ENCODE measurements around the gene FAM83B.
"Not testable (repeated sequence)": the region's sequence is repeated elsewhere in the genome, so short reads cannot be mapped to it uniquely, and the experiment has no call there.

FAM83B gene

DNA sequence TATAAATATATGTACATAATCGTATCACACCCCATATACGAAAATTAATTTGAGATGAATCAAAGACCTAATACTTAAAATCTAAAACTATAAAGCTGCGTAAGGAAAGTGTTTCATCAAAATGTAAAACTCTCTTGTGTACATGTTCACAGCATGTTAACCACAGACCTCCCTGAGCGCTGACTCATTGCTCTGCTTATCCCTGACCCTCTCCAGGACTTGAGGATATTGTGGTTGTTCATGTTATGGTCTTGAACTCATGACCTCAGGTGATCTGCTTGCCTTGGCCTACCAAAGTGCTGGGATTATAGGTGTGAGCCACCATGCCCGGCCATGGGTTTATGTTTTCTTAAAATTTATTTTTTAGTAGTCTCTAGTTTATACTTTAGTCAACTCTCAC, 14.2 kb downstream of the FAM83B start:
- no peak for DNase-seq (ENCODE audit: low spot score)

- no peak for DNase-seq (ENCODE audit: low spot score)
These were observed 15.5 kb downstream of the FAM83B start for GRCh38 chr6:54861905-54862616.

GRCh38 chr6:54864272-54864671, 17.7 kb downstream of the FAM83B start:
- DNase-seq (ENCODE audit: low spot score), result no peak

DNA sequence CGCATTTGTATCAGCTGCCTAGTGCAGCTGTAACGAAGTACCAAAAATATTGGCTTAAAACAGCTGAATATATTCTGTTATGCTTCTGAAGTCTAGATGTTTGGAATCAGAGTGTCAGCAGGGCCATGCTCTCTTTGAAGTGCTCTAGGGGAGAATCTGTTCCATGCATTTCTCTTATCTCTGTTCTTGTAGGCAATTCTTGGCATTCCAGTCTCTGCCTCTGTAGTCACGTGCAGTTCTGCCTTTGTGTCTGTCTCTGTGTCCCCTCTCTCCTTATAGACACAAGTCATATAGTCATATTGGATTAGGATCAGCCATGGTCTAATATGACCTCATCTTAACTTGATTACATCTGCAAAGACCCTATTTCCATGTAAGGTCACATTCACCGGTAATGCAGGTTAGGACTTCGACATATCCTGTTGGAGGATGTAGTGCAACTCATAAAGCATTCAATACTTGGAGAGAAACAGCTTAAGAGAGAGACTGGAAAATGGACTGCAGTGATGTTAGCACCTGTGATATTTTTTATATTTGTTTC, 18.6 kb downstream of the FAM83B start:
- DNase-seq (ENCODE audit: low spot score), result no peak

DNA sequence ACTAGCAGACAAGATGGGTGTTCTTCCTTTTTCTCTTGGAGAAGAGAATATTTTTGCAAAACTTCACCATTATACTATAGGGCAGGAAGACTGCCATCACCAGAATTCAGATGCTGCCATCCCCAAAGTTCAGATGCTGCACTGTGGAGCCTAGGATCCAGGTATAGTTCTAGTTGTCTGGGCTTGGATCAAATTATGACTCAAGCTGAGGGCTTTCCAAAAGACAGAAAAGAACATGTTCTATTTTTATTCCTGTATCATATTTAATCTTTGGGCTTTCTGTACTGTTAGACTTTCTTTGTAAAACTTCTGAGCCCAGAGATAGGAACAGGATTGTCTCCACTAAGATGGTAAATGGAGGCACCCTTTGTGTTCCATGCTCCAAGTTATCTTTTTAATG, 22.0 kb downstream of the FAM83B start:
- no peak for DNase-seq (ENCODE audit: low spot score)

GRCh38 chr6:54873599-54873998, 27.0 kb downstream of the FAM83B start:
- DNase-seq (ENCODE audit: low spot score), result no peak

DNA sequence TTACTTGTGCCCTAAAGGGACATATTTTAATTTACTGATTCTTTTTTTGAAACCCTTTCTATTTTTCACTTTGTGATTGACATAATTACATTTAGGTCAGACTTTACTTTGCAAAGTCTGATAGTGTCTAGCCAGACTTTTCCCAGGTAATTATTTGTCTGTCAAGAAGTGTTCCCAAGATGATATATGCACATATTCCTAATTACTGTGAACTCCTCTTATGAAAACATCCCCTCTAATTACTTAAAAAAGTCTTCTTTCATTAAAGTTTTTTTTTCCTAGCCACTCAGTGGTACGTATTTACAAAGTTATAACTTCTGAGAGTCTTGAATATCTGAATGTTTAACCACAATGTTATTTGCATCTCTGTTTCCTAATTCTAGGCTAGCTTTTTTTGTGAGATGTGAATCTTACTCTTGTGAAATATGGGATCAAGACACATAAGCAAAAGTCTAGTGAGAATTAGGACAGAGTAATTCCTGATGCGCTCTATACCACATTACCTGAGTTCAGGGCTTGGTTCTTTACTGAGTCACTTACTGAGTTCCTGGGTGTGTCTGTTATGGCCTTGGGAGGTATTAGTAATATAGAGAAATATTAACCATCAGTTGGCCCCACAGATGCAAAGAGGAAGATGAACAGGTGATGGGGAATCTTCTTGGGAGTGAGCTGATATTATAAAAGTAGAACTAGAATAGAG, 27.9 kb downstream of the FAM83B start:
- no peak for DNase-seq (ENCODE audit: low spot score)

- no peak for DNase-seq (ENCODE audit: low spot score)
These were observed 29.0 kb downstream of the FAM83B start for GRCh38 chr6:54875539-54875938.

GRCh38 chr6:54876365-54876764, 29.8 kb downstream of the FAM83B start:
- no peak for DNase-seq (ENCODE audit: low spot score)

DNA sequence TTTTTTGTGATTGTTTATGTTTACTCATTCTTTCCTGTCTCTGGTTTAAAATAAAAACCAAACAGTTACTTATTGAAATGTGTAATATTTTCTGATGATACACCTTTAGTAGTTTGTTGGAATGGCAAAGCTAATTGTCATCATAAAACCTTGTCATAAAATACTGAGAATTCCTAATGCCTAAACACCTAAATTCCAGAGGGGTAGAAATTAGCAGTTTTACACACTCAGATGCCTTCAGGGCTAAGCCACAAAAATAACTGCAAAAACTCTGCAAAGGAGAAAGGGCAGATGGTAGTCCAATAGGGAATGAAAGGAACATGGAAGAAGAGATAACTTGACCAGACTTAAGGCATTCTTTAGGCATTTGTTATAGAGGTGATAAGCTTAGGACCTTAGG, 30.3 kb downstream of the FAM83B start:
- DNase-seq (ENCODE audit: low spot score), result no peak

GRCh38 chr6:54877713-54878317, 31.2 kb downstream of the FAM83B start:
- DNase-seq (ENCODE audit: low spot score), result no peak

GRCh38 chr6:54878718-54879117, 32.1 kb downstream of the FAM83B start:
- no peak for DNase-seq (ENCODE audit: low spot score)

GRCh38 chr6:54879188-54879985, 32.8 kb downstream of the FAM83B start:
- DNase-seq (ENCODE audit: low spot score), result no peak

DNA sequence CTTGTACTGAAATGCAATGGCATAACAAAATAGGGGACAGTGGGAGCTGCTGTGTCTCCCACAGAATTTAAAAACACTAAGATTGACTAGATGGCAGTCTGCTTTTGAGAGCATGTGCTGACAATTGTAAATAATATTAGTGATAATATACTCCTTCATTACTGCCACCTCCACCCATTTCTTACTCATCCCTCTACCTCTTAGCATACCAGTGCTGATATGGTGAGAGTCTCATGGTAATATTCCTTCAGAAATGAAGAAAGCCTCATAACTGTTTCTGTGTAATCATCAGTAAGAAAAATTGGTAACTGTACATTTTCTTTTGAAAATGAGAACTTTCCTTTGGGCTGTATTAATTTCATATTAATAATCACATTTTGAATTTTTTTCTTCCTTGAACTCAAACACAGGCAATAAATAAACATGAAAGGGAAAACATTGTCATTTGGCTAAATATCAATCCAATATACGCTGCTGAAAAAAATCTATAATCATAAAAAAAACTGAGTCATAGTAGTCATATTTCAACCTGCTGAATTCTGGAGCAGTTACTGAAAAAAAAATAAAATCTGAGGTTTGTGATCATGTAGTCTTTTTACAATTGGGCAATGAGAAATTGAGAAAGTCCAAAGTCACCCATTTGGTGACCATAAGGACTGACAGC, 34.6 kb downstream of the FAM83B start:
- no peak for DNase-seq (ENCODE audit: low spot score)

DNA sequence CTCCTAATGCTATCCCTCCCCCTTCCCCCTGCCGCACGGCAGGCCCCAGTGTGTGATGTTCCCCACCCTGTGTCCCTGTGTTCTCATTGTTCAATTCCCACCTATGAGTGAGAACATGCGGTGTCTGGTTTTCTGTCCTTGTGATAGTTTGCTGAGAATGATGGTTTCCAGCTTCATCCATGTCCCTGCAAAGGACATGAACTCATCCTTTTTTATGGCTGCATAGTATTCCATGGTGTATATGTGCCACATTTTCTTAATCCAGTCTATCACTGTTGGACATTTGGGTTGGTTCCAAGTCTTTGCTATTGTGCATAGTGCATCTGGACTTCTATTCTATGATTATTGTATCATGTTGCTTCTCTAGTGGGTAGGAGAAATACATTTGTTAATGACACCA, 35.3 kb downstream of the FAM83B start:
- DNase-seq (ENCODE audit: low spot score), result not testable (repeated sequence)

DNA sequence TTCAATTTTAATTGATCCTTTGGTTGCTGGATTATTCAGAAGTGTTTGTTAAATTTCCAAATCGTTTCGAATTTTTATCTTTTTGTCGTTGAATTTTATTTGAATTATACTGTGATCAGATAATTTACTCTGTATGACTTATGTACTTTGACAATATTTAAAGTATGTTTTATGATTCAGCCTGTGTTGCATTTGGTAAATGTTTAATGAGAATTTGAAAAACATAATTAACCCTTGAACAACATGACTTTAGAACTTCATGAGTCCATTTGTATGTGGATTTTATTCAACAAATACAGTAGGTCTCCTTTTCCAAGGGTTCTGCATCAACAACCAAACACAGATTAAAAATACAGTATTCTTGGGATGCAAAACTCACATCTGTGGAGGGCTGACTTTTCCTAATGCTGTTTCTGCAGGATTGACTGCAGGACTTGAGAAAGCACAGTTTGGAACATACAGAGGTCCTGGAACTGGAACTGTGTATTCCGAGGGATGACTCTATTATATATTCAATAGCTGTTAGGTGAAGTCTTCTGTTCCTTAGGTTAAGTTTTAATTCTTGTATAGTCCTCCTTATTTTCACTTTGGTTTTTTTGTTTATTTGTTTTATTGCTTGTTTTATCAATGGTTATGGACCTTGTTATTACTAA, 40.5 kb downstream of the FAM83B start:
- no peak for DNase-seq (ENCODE audit: low spot score)

GRCh38 chr6:54891536-54891935, 45.0 kb downstream of the FAM83B start:
- no peak for DNase-seq (ENCODE audit: low spot score)

DNA sequence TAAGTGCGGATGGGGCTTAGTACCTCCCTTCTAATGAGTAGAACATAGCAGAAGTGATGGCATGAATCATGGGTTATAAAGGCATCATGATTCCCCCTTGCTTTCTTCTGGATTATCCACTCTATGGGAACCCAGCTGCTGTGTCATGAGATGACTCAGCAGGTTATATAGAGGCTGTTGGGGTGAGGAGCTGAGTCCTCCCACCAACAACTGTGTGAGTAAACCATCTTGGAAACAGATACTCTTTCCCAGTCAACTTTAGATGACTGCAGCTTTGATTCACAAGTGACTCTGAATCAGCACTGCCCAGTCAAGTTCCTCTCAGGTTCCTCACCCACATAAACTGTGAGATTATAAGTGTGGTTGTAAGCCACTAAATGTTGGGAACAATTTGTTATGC, 46.3 kb downstream of the FAM83B start:
- no peak for DNase-seq (ENCODE audit: low spot score)

DNA sequence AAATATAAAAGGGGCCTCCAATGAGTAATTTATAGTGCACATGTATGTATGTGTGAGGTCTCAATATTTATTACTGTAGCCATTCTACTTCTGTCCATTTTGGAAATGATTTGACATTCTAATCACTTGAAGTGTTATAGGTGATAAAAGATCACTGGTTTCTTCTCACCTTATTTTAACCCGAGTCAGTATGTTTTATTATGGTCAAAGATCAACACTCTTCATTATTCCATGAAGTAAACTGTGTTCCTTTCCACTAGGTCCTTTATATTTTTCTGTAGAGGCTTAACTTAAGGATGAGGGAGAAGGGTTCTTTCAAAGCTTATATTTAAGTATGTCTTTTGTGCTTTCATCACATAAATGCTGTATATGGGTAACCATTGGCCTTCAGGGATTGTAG, 47.2 kb downstream of the FAM83B start:
- no peak for DNase-seq (ENCODE audit: low spot score)

GRCh38 chr6:54896302-54896701, 49.7 kb downstream of the FAM83B start:
- DNase-seq (ENCODE audit: low spot score), result no peak
